ENCODE data around the gene RPS27.

DNA sequence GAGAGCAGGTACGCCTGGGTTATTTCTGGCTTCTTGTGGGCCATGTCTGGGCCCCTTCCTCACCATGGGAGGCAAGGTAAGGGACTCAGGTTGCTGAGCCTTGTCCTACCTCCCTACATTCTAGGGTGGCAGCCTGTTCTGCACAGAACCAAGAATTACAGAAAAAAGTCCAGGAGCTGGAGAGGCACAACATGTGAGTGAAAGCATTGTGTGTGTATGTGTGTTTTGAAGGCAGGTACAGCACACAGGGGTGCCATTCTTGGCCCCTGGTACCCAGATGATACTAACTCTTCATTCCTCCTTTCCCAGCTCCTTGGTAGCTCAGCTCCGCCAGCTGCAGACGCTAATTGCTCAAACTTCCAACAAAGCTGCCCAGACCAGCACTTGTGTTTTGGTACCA, 17.5 kb upstream of the RPS27 start:
- TF ChIP-seq TAF1 (IDR thresholded peaks at IDR 0.05; ENCODE audit: low read depth) (no peak), POLR2AphosphoS5 (IDR thresholded peaks at IDR 0.05) (no peak), EZH2 (IDR thresholded peaks at IDR 0.05; ENCODE audit: borderline replicate concordance, insufficient read depth, low read length, poor library complexity, severe bottlenecking) (no peak), RAD21 (conservative IDR thresholded peaks at IDR 0.05) (no peak), EP300 (conservative IDR thresholded peaks at IDR 0.05; ENCODE audit: poor library complexity, severe bottlenecking) (no peak), MXI1 (conservative IDR thresholded peaks at IDR 0.05; ENCODE audit: poor library complexity, severe bottlenecking) (no peak), SMC3 (conservative IDR thresholded peaks at IDR 0.05; ENCODE audit: poor library complexity) (no peak)
- TF ChIP-seq, protein P1, sequence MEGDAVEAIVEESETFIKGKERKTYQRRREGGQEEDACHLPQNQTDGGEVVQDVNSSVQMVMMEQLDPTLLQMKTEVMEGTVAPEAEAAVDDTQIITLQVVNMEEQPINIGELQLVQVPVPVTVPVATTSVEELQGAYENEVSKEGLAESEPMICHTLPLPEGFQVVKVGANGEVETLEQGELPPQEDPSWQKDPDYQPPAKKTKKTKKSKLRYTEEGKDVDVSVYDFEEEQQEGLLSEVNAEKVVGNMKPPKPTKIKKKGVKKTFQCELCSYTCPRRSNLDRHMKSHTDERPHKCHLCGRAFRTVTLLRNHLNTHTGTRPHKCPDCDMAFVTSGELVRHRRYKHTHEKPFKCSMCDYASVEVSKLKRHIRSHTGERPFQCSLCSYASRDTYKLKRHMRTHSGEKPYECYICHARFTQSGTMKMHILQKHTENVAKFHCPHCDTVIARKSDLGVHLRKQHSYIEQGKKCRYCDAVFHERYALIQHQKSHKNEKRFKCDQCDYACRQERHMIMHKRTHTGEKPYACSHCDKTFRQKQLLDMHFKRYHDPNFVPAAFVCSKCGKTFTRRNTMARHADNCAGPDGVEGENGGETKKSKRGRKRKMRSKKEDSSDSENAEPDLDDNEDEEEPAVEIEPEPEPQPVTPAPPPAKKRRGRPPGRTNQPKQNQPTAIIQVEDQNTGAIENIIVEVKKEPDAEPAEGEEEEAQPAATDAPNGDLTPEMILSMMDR (IDR thresholded peaks at IDR 0.05; ENCODE audit: poor library complexity, severe bottlenecking), result no peak
- TF ChIP-seq, protein P2, sequence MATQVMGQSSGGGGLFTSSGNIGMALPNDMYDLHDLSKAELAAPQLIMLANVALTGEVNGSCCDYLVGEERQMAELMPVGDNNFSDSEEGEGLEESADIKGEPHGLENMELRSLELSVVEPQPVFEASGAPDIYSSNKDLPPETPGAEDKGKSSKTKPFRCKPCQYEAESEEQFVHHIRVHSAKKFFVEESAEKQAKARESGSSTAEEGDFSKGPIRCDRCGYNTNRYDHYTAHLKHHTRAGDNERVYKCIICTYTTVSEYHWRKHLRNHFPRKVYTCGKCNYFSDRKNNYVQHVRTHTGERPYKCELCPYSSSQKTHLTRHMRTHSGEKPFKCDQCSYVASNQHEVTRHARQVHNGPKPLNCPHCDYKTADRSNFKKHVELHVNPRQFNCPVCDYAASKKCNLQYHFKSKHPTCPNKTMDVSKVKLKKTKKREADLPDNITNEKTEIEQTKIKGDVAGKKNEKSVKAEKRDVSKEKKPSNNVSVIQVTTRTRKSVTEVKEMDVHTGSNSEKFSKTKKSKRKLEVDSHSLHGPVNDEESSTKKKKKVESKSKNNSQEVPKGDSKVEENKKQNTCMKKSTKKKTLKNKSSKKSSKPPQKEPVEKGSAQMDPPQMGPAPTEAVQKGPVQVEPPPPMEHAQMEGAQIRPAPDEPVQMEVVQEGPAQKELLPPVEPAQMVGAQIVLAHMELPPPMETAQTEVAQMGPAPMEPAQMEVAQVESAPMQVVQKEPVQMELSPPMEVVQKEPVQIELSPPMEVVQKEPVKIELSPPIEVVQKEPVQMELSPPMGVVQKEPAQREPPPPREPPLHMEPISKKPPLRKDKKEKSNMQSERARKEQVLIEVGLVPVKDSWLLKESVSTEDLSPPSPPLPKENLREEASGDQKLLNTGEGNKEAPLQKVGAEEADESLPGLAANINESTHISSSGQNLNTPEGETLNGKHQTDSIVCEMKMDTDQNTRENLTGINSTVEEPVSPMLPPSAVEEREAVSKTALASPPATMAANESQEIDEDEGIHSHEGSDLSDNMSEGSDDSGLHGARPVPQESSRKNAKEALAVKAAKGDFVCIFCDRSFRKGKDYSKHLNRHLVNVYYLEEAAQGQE (IDR thresholded peaks at IDR 0.05; ENCODE audit: borderline replicate concordance), result no peak

Measured in neural cell (in vitro differentiated cells).